Measurements from ENCODE around the gene RBM3.

DNA sequence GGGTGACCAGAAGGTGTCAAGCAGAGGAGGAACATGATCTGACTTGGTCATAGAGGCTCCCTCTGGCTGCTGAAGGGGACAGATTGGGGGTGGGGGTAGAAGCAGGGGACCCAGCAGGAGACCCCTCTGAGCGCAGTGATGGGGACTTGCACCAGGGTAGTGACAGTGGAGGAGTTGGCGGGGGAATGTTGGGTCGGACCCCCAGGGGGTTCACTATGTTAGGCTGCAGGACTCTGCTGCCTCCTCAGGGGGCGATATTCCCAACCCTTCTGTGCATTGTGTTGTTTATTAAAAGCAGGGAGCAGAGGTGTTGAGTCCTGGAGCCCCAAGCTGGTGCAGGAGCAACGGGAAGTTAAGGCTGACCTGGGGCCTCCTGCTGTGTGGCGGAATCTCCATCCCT, 31.8 kb downstream of the RBM3 start:
- TF ChIP-seq, protein P1, sequence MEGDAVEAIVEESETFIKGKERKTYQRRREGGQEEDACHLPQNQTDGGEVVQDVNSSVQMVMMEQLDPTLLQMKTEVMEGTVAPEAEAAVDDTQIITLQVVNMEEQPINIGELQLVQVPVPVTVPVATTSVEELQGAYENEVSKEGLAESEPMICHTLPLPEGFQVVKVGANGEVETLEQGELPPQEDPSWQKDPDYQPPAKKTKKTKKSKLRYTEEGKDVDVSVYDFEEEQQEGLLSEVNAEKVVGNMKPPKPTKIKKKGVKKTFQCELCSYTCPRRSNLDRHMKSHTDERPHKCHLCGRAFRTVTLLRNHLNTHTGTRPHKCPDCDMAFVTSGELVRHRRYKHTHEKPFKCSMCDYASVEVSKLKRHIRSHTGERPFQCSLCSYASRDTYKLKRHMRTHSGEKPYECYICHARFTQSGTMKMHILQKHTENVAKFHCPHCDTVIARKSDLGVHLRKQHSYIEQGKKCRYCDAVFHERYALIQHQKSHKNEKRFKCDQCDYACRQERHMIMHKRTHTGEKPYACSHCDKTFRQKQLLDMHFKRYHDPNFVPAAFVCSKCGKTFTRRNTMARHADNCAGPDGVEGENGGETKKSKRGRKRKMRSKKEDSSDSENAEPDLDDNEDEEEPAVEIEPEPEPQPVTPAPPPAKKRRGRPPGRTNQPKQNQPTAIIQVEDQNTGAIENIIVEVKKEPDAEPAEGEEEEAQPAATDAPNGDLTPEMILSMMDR (IDR thresholded peaks at IDR 0.05): no peak
- no peak for TF ChIP-seq POLR2A (IDR thresholded peaks at IDR 0.05)

All from thyroid gland (tissue), 4 donors.